ENCODE data around the gene TANGO2. TPM values are rescaled to one million over a fixed set of nuclear protein-coding genes. Genes with fewer than 3 reads are reported as not detected.

TANGO2 gene
- total RNA-seq, 1 donor from 2014 or later = 15.5 TPM

- no peak for DNase-seq
These were observed 67.3 kb downstream of the TANGO2 start for GRCh38 chr22:20088263-20088648.

GRCh38 chr22:20089226-20089976, 68.5 kb downstream of the TANGO2 start:
- DNase-seq = no peak

GRCh38 chr22:20089977-20090729, 69.2 kb downstream of the TANGO2 start:
- DNase-seq = no peak

GRCh38 chr22:20090730-20091240, 69.9 kb downstream of the TANGO2 start:
- DNase-seq = no peak

- no peak for DNase-seq
These were observed 71.0 kb downstream of the TANGO2 start for GRCh38 chr22:20091690-20092476.

GRCh38 chr22:20092477-20092854, 71.6 kb downstream of the TANGO2 start:
- DNase-seq = no peak

GRCh38 chr22:20093418-20094196, 72.7 kb downstream of the TANGO2 start:
- DNase-seq = no peak

GRCh38 chr22:20094197-20094807, 73.4 kb downstream of the TANGO2 start:
- no peak for DNase-seq

- DNase-seq = no peak
These were observed 74.6 kb downstream of the TANGO2 start for GRCh38 chr22:20095521-20095920.

- DNase-seq = no peak
These were observed 75.9 kb downstream of the TANGO2 start for GRCh38 chr22:20096574-20097420.

GRCh38 chr22:20099099-20099711, 78.3 kb downstream of the TANGO2 start:
- DNase-seq = no peak

GRCh38 chr22:20101638-20102037, 80.7 kb downstream of the TANGO2 start:
- DNase-seq = no peak

- no peak for DNase-seq
These were observed 81.4 kb downstream of the TANGO2 start for GRCh38 chr22:20102203-20102780.

- DNase-seq = no peak
These were observed 84.7 kb downstream of the TANGO2 start for GRCh38 chr22:20105456-20106204.

GRCh38 chr22:20106205-20106848, 85.4 kb downstream of the TANGO2 start:
- DNase-seq = no peak

- no peak for DNase-seq
These were observed 85.9 kb downstream of the TANGO2 start for GRCh38 chr22:20106849-20107237.

GRCh38 chr22:20107471-20107901, 86.6 kb downstream of the TANGO2 start:
- no peak for DNase-seq
